ENCODE data around the gene MCMBP.
"Not testable (repeated sequence)": the region's sequence is repeated elsewhere in the genome, so short reads cannot be mapped to it uniquely, and the experiment has no call there.

MCMBP gene

GRCh38 chr10:119827430-119827829 is 45.2 kb downstream of the MCMBP start:
- no peak for DNase-seq

GRCh38 chr10:119826771-119827170 is 45.9 kb downstream of the MCMBP start:
- peak; percentile 17 for DNase-seq

- no peak for DNase-seq
Measured at GRCh38 chr10:119824299-119824698, 48.3 kb downstream of the MCMBP start.

GRCh38 chr10:119821182-119821581 is 51.5 kb downstream of the MCMBP start:
- DNase-seq = no peak

GRCh38 chr10:119818889-119819270 is 53.8 kb downstream of the MCMBP start:
- no peak for DNase-seq

GRCh38 chr10:119817991-119818888 is 54.4 kb downstream of the MCMBP start:
- DNase-seq = peak; percentile 6

- DNase-seq = no peak
Measured at GRCh38 chr10:119815671-119816070, 57.0 kb downstream of the MCMBP start.

GRCh38 chr10:119812684-119813083 is 60.0 kb downstream of the MCMBP start:
- DNase-seq = no peak

- DNase-seq = no peak
Measured at GRCh38 chr10:119811122-119811521, 61.5 kb downstream of the MCMBP start.

- peak; percentile 70 for DNase-seq
Measured at GRCh38 chr10:119807960-119808697, 64.5 kb downstream of the MCMBP start.

- DNase-seq = no peak
Measured at GRCh38 chr10:119806334-119807130, 66.1 kb downstream of the MCMBP start.

GRCh38 chr10:119805702-119806230 is 66.9 kb downstream of the MCMBP start:
- no peak for DNase-seq

GRCh38 chr10:119803264-119803663 is 69.4 kb downstream of the MCMBP start:
- DNase-seq = peak; percentile 73

GRCh38 chr10:119801998-119802538 is 70.6 kb downstream of the MCMBP start:
- no peak for DNase-seq

GRCh38 chr10:119801176-119801575 is 71.5 kb downstream of the MCMBP start:
- DNase-seq = no peak

- no peak for DNase-seq
Measured at GRCh38 chr10:119796039-119796438, 76.6 kb downstream of the MCMBP start.

- DNase-seq = not testable (repeated sequence)
Measured at GRCh38 chr10:119795101-119795500, 77.5 kb downstream of the MCMBP start.

- DNase-seq = no peak
Measured at GRCh38 chr10:119786117-119786769, 86.4 kb downstream of the MCMBP start.

GRCh38 chr10:119784340-119785067 is 88.1 kb downstream of the MCMBP start:
- DNase-seq = no peak

GRCh38 chr10:119783665-119784027 is 89.0 kb downstream of the MCMBP start:
- DNase-seq = no peak

- no peak for DNase-seq
Measured at GRCh38 chr10:119782981-119783664, 89.5 kb downstream of the MCMBP start.
